Fibroblast of lung (primary cell): ENCODE results near the gene PLCG1.

Source experiments
- EZH2 ChIP-seq: IDR thresholded peaks from 2 replicates; pipeline ENCODE4 v1.5.1; 2012; ENCODE audit warnings: low read length, control low read depth, mild to moderate bottlenecking; ENCODE audit errors: missing control alignments
- TF ChIP-seq, protein P1 (sequence below), 2 donors: IDR thresholded peaks in 1 of 2; conservative IDR thresholded peaks in 1 of 2; 1 replicate in 1 of 2; 2 replicates in 1 of 2; pipeline ENCODE4 v1.5.1; 2011 to 2012; ENCODE audit warnings: low read length in 2 of 2, control low read depth in 1 of 2, inconsistent platforms in 1 of 2, low read depth in 1 of 2, mild to moderate bottlenecking in 1 of 2

DNA sequence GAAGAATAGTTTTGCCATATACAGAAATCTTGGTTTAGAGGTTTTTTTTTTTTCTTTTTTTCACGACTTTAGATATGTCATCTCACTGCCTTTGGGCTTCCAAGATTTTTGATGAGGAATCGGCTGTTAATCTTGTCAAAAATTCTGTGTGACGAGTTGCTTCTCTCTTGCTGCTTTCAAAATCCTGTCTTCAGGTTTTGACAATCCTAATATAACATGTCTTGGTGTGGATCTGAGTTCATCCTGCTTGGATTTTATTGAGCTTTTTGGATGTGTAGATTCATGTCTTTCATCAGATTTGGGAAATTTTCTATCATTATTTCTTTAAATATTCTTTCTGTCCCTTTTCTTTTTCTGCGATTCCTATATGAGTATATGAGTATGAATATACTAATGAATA, 61.1 kb downstream of the PLCG1 start:
- TF ChIP-seq, protein P1, sequence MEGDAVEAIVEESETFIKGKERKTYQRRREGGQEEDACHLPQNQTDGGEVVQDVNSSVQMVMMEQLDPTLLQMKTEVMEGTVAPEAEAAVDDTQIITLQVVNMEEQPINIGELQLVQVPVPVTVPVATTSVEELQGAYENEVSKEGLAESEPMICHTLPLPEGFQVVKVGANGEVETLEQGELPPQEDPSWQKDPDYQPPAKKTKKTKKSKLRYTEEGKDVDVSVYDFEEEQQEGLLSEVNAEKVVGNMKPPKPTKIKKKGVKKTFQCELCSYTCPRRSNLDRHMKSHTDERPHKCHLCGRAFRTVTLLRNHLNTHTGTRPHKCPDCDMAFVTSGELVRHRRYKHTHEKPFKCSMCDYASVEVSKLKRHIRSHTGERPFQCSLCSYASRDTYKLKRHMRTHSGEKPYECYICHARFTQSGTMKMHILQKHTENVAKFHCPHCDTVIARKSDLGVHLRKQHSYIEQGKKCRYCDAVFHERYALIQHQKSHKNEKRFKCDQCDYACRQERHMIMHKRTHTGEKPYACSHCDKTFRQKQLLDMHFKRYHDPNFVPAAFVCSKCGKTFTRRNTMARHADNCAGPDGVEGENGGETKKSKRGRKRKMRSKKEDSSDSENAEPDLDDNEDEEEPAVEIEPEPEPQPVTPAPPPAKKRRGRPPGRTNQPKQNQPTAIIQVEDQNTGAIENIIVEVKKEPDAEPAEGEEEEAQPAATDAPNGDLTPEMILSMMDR (conservative IDR thresholded peaks at IDR 0.05 in 1 of 2, IDR thresholded peaks at IDR 0.05 in 1 of 2; ENCODE audit: low read depth in 1 of 2, low read length in 2 of 2), result no peak
- TF ChIP-seq EZH2, result no peak
